Urinary bladder (tissue), 4 donors: ENCODE results near the gene GAPDHS. TPM values are rescaled to one million over a fixed set of nuclear protein-coding genes. Genes with fewer than 3 reads are reported as not detected.

Experiments used
- DNase-seq: peaks from one replicate; pipeline ENCODE4 v3.0.0-alpha.2; 2015; ENCODE audit errors: extremely low spot score
- H3K27ac ChIP-seq: one replicate; pipeline ENCODE4 v1.5.1; 2013; ENCODE audit warnings: low read depth, mild to moderate bottlenecking, moderate library complexity
- H3K36me3 ChIP-seq: one replicate; pipeline ENCODE4 v1.6.1; 2013; ENCODE audit warnings: mild to moderate bottlenecking, moderate library complexity; ENCODE audit not compliant: insufficient read depth
- H3K4me1 ChIP-seq: one replicate; pipeline ENCODE4 v1.6.1; 2013; ENCODE audit warnings: mild to moderate bottlenecking, moderate library complexity; ENCODE audit not compliant: insufficient read depth
- H3K4me3 ChIP-seq: one replicate; pipeline ENCODE4 v1.5.1; 2013; ENCODE audit warnings: low read depth, low read length
- WGBS: extraction: QIAGEN DNeasy Blood & Tissue Kit; methylation state at CpG from one replicate; pipeline ENCODE4 v1.1.7; 2013; 5-methylcytosine and 5-hydroxymethylcytosine counted together
- polyA plus RNA-seq: library from polyadenylated mRNA; stranded (reverse); fragments of 200-250 nt; gene quantifications from one replicate; pipeline ENCODE4 v1.2.3, GENCODE V29; 2013
- total RNA-seq: library from RNA; depleted of rRNA; stranded (reverse); fragments of >200 nt; gene quantifications from one replicate; pipeline ENCODE4 v1.2.3, GENCODE V29; 2014
- donor health status: healthy with polysubstance abuse.
- donor health status: healthy.

Gene GAPDHS
- total and polyA plus RNA-seq, 2 donors: not detected

- no peak for DNase-seq
- H3K27ac ChIP-seq: no peak overlapping the region
- no peaks in the 10 kb centered on the region for H3K4me1 ChIP-seq
- no peak overlapping the region for H3K4me3 ChIP-seq
- 21% methylated on average over 8 of the region's 8 CpGs for WGBS
- no peaks in the 10 kb centered on the region for H3K36me3 ChIP-seq
Observed at GRCh38 chr19:35592226-35592625, 59.0 kb downstream of the GAPDHS start.

Other genes with a start within 250 kb of the GAPDHS start
- gene MAG, start 241.3 kb upstream of the GAPDHS start, total RNA-seq: 6.1 TPM
- gene MAG, start 241.3 kb upstream of the GAPDHS start, polyA plus RNA-seq: 0.20 TPM
- 8.8 TPM for gene CD22, start 204.3 kb upstream of the GAPDHS start, total RNA-seq
- 1.6 TPM for gene CD22, start 204.3 kb upstream of the GAPDHS start, polyA plus RNA-seq
- not detected for gene FFAR1, start 185.6 kb upstream of the GAPDHS start, total RNA-seq
- not detected for gene FFAR1, start 185.6 kb upstream of the GAPDHS start, polyA plus RNA-seq
- gene FFAR3, start 175.0 kb upstream of the GAPDHS start, total RNA-seq: 0.16 TPM
- gene FFAR3, start 175.0 kb upstream of the GAPDHS start, polyA plus RNA-seq: 0.68 TPM
- gene GPR42, start 162.4 kb upstream of the GAPDHS start, total RNA-seq: not detected
- 0.14 TPM for gene GPR42, start 162.4 kb upstream of the GAPDHS start, polyA plus RNA-seq
- 0.69 TPM for gene FFAR2, start 85.2 kb upstream of the GAPDHS start, total RNA-seq
- 0.05 TPM for gene FFAR2, start 85.2 kb upstream of the GAPDHS start, polyA plus RNA-seq
- not detected for gene KRTDAP, start 43.0 kb upstream of the GAPDHS start, total RNA-seq
- gene KRTDAP, start 43.0 kb upstream of the GAPDHS start, polyA plus RNA-seq: not detected
- 10.7 TPM for gene DMKN, start 19.8 kb upstream of the GAPDHS start, total RNA-seq
- 17.5 TPM for gene DMKN, start 19.8 kb upstream of the GAPDHS start, polyA plus RNA-seq
- not detected for gene SBSN, start 5.1 kb upstream of the GAPDHS start, total RNA-seq
- 0.15 TPM for gene SBSN, start 5.1 kb upstream of the GAPDHS start, polyA plus RNA-seq
- 57.0 TPM for gene TMEM147, start 12.2 kb downstream of the GAPDHS start, total RNA-seq
- 141 TPM for gene TMEM147, start 12.2 kb downstream of the GAPDHS start, polyA plus RNA-seq
- gene ATP4A, start 30.2 kb downstream of the GAPDHS start, total RNA-seq: not detected
- gene ATP4A, start 30.2 kb downstream of the GAPDHS start, polyA plus RNA-seq: not detected
- gene PMIS2, start 52.7 kb downstream of the GAPDHS start, total RNA-seq: not detected
- not detected for gene PMIS2, start 52.7 kb downstream of the GAPDHS start, polyA plus RNA-seq
- 6.3 TPM for gene HAUS5, start 79.3 kb downstream of the GAPDHS start, total RNA-seq
- 8.8 TPM for gene HAUS5, start 79.3 kb downstream of the GAPDHS start, polyA plus RNA-seq
- 14.8 TPM for gene RBM42, start 95.6 kb downstream of the GAPDHS start, total RNA-seq
- gene RBM42, start 95.6 kb downstream of the GAPDHS start, polyA plus RNA-seq: 89.5 TPM
- 0.32 TPM for gene ETV2, start 108.3 kb downstream of the GAPDHS start, total RNA-seq
- 1.7 TPM for gene ETV2, start 108.3 kb downstream of the GAPDHS start, polyA plus RNA-seq
- 192 TPM for gene COX6B1, start 114.9 kb downstream of the GAPDHS start, total RNA-seq
- 592 TPM for gene COX6B1, start 114.9 kb downstream of the GAPDHS start, polyA plus RNA-seq
- gene UPK1A, start 133.1 kb downstream of the GAPDHS start, total RNA-seq: 89.8 TPM
- gene UPK1A, start 133.1 kb downstream of the GAPDHS start, polyA plus RNA-seq: 81.8 TPM
- not detected for gene ZBTB32, start 171.1 kb downstream of the GAPDHS start, total RNA-seq
- gene ZBTB32, start 171.1 kb downstream of the GAPDHS start, polyA plus RNA-seq: 0.09 TPM
- 7.1 TPM for gene KMT2B, start 184.5 kb downstream of the GAPDHS start, total RNA-seq
- 25.9 TPM for gene KMT2B, start 184.5 kb downstream of the GAPDHS start, polyA plus RNA-seq
- gene IGFLR1, start 209.0 kb downstream of the GAPDHS start, total RNA-seq: 0.53 TPM
- 21.2 TPM for gene IGFLR1, start 209.0 kb downstream of the GAPDHS start, polyA plus RNA-seq
- 9.6 TPM for gene U2AF1L4, start 212.0 kb downstream of the GAPDHS start, total RNA-seq
- gene U2AF1L4, start 212.0 kb downstream of the GAPDHS start, polyA plus RNA-seq: 25.3 TPM
- 13.7 TPM for gene PSENEN, start 212.2 kb downstream of the GAPDHS start, total RNA-seq
- gene PSENEN, start 212.2 kb downstream of the GAPDHS start, polyA plus RNA-seq: 49.2 TPM
- 5.4 TPM for gene LIN37, start 215.1 kb downstream of the GAPDHS start, total RNA-seq
- gene LIN37, start 215.1 kb downstream of the GAPDHS start, polyA plus RNA-seq: 18.8 TPM
- 25.4 TPM for gene HSPB6, start 223.6 kb downstream of the GAPDHS start, total RNA-seq
- 657 TPM for gene HSPB6, start 223.6 kb downstream of the GAPDHS start, polyA plus RNA-seq
- 6.8 TPM for gene PROSER3, start 224.7 kb downstream of the GAPDHS start, total RNA-seq
- gene PROSER3, start 224.7 kb downstream of the GAPDHS start, polyA plus RNA-seq: 12.2 TPM
- 17.4 TPM for gene ARHGAP33, start 242.1 kb downstream of the GAPDHS start, total RNA-seq
- gene ARHGAP33, start 242.1 kb downstream of the GAPDHS start, polyA plus RNA-seq: 10.2 TPM